D721Med (cell line): ENCODE measurements around the gene MAP7.

Source experiments
- DNase-seq: peaks from one replicate; pipeline ENCODE4 v3.0.0; 2011; ENCODE audit warnings: low spot score; ENCODE audit not compliant: insufficient read length
- FAIRE-seq: peaks from 2 replicates; lab custom pipeline; 2011; peaks lifted over from hg19 to GRCh38; lab: Jason Lieb, UNC
- TF ChIP-seq, protein P1 (sequence below): IDR thresholded peaks from 2 replicates; pipeline ENCODE4 v1.5.1; 2012; ENCODE audit warnings: mild to moderate bottlenecking, control low read depth; ENCODE audit not compliant: insufficient read depth; ENCODE audit errors: missing control alignments

MAP7 gene

DNA sequence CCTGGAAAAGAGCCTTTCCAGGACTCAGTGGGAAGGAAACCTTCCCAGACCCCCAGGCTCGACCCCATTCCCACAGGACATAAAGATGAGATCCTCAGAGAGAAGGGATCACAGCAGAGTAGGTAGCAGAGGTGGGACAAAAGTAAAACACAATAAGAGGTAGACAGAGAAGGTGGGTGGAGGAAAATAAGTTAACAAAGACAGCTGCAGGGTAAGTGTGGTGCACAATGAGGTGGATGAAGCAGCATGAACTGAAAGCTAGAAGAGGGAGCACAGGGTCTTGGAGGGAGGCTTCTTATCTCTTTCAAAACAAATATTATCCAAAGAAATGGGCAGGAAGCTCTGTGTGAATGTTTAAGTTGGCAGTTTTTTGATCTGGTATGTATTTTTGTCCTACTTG, 14.0 kb upstream of the MAP7 start:
- no peak for DNase-seq
- FAIRE-seq = no peak
- TF ChIP-seq, protein P1, sequence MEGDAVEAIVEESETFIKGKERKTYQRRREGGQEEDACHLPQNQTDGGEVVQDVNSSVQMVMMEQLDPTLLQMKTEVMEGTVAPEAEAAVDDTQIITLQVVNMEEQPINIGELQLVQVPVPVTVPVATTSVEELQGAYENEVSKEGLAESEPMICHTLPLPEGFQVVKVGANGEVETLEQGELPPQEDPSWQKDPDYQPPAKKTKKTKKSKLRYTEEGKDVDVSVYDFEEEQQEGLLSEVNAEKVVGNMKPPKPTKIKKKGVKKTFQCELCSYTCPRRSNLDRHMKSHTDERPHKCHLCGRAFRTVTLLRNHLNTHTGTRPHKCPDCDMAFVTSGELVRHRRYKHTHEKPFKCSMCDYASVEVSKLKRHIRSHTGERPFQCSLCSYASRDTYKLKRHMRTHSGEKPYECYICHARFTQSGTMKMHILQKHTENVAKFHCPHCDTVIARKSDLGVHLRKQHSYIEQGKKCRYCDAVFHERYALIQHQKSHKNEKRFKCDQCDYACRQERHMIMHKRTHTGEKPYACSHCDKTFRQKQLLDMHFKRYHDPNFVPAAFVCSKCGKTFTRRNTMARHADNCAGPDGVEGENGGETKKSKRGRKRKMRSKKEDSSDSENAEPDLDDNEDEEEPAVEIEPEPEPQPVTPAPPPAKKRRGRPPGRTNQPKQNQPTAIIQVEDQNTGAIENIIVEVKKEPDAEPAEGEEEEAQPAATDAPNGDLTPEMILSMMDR = no peak

DNA sequence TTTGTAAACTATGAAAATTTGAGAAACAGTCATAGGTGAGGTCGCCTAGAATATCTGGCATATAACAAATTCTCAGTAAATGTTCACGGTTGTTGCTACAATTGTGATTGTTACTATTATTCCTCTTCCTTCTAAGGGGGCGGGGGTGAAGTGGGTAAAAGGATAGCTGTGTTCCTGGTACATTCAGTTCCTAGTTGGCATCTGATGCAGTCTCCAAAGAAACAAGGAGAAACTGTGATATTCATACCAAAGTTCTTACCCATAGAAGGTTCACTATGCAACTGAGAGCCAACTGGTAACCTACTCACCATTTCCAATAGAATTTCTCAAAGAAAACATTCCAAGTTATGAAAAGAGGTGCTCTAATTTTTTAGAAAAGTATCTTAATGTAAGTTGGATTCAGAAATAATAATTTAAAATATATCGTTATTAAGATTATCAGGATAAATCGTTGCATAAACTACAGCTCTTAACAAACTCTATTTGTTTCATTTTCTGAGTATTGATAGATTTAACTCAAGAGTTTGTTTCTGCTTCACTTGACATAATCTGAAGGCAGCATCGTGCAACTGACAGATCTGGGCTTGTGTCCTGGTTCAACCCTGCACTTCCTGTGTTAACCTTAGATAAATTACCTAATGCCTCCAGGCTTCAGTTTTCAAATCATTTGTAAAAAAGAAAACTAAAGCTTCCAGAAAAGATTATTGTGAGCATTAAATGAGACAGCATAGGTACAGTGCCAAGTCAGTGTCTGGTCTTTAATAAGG, 13.3 kb upstream of the MAP7 start:
- TF ChIP-seq, protein P1 = no peak
- no peak for FAIRE-seq
- no peak for DNase-seq

DNA sequence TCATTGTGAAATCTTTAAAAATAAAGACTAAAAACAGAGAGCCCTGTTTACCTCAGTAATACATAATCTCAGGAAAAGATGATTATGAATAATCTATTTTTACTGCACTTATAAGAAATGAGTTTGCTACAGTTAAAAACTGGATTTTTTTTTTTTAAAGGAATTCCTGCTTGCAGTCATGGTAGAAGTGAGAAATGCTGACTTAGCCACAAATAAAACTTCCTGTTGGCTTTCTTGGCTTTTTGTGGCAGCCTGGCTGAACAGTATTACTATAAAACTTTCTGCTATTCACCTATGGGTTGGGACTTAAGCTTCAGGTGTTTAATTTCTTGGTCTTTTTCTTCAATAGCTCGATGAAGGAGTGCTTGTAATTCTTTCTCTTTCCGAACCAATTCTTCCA, 12.0 kb upstream of the MAP7 start:
- TF ChIP-seq, protein P1 = no peak
- FAIRE-seq (no peak), DNase-seq (no peak)

DNA sequence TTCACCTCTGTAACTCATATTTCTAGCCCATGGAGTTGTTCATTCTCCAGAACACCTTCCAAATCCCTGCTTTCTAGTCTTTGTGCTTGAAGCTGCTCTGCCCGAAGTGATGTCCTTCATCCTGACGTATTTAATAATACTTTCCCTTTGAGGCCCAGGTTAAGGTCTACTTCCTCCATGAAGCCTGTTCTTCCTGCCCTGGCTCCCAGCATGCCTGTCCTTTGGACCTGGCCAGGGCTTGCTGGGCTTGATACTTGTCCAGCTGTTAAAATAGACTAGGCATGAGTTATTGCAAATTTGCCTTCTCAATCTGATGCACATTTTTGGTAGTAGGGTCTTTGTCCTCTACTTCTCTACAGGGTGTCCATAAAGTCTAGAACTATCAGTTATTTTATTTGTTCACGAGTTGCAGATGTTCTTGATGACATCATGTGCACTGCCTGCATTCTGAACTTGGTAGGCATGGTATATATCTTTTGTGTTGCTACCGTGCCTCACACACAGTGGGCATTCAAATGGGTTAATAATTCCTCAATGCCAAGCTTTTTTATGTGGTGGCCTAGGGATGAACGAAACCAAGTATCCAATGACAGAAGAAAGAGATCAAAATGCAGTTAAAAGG, 3.1 kb upstream of the MAP7 start:
- TF ChIP-seq, protein P1 = no peak
- no peak for FAIRE-seq
- DNase-seq = no peak

DNA sequence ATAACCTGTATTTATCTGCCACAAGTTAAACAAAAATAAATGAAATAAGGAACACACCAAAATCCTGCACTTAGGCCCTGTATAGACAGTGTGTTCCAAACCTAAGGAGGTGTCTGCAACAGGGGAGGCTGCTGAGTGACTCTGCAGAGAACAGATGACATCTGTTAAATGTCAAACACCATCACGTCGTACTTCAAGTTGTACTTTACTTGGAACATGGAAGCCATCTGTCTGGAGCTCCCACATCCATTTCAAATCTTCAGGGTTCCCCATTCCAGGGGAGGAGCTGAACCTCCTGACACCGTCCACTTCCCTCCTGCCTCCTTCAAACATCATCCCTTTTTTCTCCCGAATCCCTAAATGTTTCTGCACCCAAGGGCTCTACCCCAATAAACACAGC, 1.8 kb upstream of the MAP7 start:
- FAIRE-seq = no peak
- no peak for DNase-seq
- TF ChIP-seq, protein P1 = no peak

DNA sequence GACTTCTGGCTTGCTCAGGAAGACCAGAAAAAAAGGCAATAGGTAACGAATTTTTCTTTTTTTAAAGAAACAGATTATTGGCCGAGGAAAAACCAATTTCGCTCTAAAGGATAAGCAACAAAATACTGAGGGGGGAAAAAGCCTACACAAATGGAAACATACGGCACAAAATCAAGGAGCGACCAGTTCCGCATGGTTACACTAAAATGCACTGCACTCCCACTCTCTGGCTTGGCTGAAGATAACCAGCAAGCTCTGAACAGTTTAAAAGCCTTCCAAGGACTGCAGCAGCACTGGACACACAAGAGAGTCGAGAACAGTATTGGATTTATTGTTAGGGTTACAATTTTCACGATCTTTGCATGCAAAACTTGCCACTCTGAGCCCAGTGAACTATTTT, 881 bp upstream of the MAP7 start:
- DNase-seq (no peak), FAIRE-seq (no peak)
- TF ChIP-seq, protein P1 = no peak

DNA sequence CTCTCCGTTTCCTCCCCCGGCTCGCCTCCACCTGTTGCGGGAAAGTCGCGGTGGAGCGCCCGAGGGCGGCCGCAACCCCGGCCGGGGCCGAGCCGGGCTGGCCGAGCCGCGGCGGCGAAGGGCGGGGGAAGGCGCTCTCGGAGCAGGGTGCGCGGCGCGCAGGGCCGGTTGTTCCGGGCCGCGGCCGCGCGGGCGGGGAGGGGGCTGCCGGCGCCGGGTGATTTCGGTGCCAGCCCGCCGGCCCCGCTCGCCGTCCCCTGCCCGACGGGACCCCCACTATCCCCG, 235 bp downstream of the MAP7 start:
- FAIRE-seq (no peak), DNase-seq (no peak)
- TF ChIP-seq, protein P1 = no peak
